K562 (cell line): ENCODE results near the gene IL13. TPM values are rescaled to one million over a fixed set of nuclear protein-coding genes. Genes with fewer than 3 reads are reported as not detected.

ENCODE experiments used
- ETS2 ChIP-seq: IDR thresholded peaks from 2 replicates; pipeline ENCODE4 v1.6.1; 2016; ENCODE audit warnings: borderline replicate concordance, missing genetic modification characterization, mild to moderate bottlenecking, moderate library complexity, missing compliant biosample characterization; ENCODE audit not compliant: poor library complexity, severe bottlenecking
- HIVEP1 ChIP-seq: fragments of 250-450 bp; sonication (Bioruptor Pico); IDR thresholded peaks from 2 replicates; pipeline ENCODE4 v1.4.0; 2020; ENCODE audit warnings: mild to moderate bottlenecking
- POLR2G ChIP-seq: fragments of 200-400 bp; formaldehyde crosslinking; IDR thresholded peaks from 2 replicates; pipeline ENCODE4 v1.6.1; 2017; ENCODE audit warnings: low read depth, mild to moderate bottlenecking, antibody characterized with exemption, low read length, moderate library complexity
- ZNF444 ChIP-seq: fragments of 250-450 bp; sonication (Bioruptor Pico); IDR thresholded peaks from 2 replicates; pipeline ENCODE4 v1.4.0; 2020; ENCODE audit warnings: mild to moderate bottlenecking, moderate library complexity
- polyA plus RNA-seq, 8 experiments: library from polyadenylated mRNA; depleted of rRNA in 4 of 8; stranded (reverse) in 5 of 8; unstranded in 3 of 8; fragments of >200 nt; fragmentation: Nextera tagmentation in 2 of 8; fragmentation: Illumina TruSeq in 1 of 8; extraction: Ambion mirVana in 2 of 8; extraction: Trizol in 1 of 8; gene quantifications; 2 replicates each; pipeline versions ENCODE4 v1.2.1 to v1.2.3, GENCODE V29; 2011 to 2014; ENCODE audit warnings: inconsistent platforms in 1 of 8, missing spikeins in 1 of 8
- total RNA-seq, 7 experiments: library from RNA; depleted of rRNA in 6 of 7; stranded (reverse); fragments of >200 nt in 6 of 7; fragmentation: Illumina TruSeq in 2 of 7; extraction: Trizol in 2 of 7; gene quantifications; 2 replicates each; pipeline versions ENCODE4 v1.2.1 to v1.2.3, GENCODE V29; 2011 to 2021; ENCODE audit warnings: low replicate concordance in 1 of 7
- TF ChIP-seq, protein P1 (sequence below): fragments of 200-800 bp; sonication (Bioruptor generic); IDR thresholded peaks from 2 replicates; pipeline ENCODE4 v1.6.1; 2017; ENCODE audit warnings: missing genetic modification characterization, missing compliant biosample characterization
- TF ChIP-seq, protein P2 (sequence below), 2 experiments: fragments of 450-650 bp in 1 of 2; sonication (generic) in 1 of 2; formaldehyde crosslinking; conservative IDR thresholded peaks; 2 replicates each; pipeline versions ENCODE4 v1.4.0 to v1.8.1; 2020 to 2022; ENCODE audit warnings: mild to moderate bottlenecking in 1 of 2, missing genetic modification reagents in 1 of 2
- TF ChIP-seq, protein P3 (sequence below): fragments of 450-650 bp; IDR thresholded peaks from 2 replicates; pipeline ENCODE4 v1.6.1; 2016; ENCODE audit warnings: mild to moderate bottlenecking, moderate library complexity
- TF ChIP-seq, protein P4 (sequence below): fragments of 450-650 bp; IDR thresholded peaks from 2 replicates; pipeline ENCODE4 v1.6.1; 2016; ENCODE audit warnings: missing biosample characterization, missing genetic modification characterization
- TF ChIP-seq, protein P5 (sequence below): sonication (generic); formaldehyde crosslinking; IDR thresholded peaks from 2 replicates; pipeline ENCODE4 v1.8.0; 2022; ENCODE audit warnings: mild to moderate bottlenecking, missing genetic modification reagents

IL13 gene
- total and polyA plus RNA-seq, 9 of the 15 experiments (the other 6 are each of a cell fraction or from before 2014, with no cell fraction given): not detected

DNA sequence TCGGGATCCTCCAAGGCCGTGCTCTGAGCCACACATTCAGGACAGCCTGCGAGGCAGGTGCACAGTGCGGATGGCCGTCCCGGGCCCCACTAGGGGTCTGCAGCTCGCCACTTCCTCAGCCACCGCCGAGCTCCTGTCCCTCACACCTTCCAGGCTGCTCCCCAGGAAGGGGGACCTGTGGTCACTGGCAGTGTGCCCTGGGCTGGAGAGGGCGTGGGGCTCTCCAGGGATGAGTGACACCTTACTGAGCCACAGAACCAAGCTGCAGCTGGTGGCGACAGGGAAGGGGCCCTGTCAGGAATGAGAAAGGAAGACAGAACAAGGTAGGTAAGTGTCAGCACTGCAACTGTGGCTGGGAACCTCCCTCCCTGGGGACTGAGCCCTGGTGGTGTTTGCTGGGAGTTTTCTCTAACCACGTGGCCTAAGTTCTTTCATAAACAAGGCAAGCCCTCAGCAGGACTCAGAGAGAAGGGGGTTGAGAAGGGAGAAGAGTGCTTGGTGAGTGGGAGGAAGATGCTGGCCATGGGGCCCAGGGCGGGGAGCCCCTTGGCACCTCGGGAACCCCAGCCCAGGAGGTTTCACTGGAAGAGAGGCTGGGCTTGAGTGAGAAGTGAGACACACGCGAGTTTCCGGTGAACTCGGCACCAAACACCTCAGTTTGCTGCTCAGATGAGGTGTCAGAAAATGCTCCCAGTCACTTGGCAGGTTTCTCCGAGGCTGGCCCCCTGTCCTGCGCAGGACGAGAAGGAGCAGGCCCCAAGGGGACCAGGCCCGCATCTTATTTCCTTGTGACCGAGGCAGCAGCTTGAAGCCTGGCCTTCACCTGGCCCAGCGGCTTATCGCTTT is 5.2 kb downstream of the IL13 start (continued):
- TF ChIP-seq, protein P1, sequence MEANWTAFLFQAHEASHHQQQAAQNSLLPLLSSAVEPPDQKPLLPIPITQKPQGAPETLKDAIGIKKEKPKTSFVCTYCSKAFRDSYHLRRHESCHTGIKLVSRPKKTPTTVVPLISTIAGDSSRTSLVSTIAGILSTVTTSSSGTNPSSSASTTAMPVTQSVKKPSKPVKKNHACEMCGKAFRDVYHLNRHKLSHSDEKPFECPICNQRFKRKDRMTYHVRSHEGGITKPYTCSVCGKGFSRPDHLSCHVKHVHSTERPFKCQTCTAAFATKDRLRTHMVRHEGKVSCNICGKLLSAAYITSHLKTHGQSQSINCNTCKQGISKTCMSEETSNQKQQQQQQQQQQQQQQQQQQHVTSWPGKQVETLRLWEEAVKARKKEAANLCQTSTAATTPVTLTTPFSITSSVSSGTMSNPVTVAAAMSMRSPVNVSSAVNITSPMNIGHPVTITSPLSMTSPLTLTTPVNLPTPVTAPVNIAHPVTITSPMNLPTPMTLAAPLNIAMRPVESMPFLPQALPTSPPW (CRISPR knock-in tag): no peak
- TF ChIP-seq POLR2G (peak; percentile 38; the same call in 1 of the 2 replicates), ZNF444 (no peak), ETS2 (no peak), HIVEP1 (no peak)
- TF ChIP-seq, protein P2, sequence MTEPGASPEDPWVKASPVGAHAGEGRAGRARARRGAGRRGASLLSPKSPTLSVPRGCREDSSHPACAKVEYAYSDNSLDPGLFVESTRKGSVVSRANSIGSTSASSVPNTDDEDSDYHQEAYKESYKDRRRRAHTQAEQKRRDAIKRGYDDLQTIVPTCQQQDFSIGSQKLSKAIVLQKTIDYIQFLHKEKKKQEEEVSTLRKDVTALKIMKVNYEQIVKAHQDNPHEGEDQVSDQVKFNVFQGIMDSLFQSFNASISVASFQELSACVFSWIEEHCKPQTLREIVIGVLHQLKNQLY (CRISPR knock-in tag; conservative IDR thresholded peaks at IDR 0.05): no peak
- TF ChIP-seq, protein P3, sequence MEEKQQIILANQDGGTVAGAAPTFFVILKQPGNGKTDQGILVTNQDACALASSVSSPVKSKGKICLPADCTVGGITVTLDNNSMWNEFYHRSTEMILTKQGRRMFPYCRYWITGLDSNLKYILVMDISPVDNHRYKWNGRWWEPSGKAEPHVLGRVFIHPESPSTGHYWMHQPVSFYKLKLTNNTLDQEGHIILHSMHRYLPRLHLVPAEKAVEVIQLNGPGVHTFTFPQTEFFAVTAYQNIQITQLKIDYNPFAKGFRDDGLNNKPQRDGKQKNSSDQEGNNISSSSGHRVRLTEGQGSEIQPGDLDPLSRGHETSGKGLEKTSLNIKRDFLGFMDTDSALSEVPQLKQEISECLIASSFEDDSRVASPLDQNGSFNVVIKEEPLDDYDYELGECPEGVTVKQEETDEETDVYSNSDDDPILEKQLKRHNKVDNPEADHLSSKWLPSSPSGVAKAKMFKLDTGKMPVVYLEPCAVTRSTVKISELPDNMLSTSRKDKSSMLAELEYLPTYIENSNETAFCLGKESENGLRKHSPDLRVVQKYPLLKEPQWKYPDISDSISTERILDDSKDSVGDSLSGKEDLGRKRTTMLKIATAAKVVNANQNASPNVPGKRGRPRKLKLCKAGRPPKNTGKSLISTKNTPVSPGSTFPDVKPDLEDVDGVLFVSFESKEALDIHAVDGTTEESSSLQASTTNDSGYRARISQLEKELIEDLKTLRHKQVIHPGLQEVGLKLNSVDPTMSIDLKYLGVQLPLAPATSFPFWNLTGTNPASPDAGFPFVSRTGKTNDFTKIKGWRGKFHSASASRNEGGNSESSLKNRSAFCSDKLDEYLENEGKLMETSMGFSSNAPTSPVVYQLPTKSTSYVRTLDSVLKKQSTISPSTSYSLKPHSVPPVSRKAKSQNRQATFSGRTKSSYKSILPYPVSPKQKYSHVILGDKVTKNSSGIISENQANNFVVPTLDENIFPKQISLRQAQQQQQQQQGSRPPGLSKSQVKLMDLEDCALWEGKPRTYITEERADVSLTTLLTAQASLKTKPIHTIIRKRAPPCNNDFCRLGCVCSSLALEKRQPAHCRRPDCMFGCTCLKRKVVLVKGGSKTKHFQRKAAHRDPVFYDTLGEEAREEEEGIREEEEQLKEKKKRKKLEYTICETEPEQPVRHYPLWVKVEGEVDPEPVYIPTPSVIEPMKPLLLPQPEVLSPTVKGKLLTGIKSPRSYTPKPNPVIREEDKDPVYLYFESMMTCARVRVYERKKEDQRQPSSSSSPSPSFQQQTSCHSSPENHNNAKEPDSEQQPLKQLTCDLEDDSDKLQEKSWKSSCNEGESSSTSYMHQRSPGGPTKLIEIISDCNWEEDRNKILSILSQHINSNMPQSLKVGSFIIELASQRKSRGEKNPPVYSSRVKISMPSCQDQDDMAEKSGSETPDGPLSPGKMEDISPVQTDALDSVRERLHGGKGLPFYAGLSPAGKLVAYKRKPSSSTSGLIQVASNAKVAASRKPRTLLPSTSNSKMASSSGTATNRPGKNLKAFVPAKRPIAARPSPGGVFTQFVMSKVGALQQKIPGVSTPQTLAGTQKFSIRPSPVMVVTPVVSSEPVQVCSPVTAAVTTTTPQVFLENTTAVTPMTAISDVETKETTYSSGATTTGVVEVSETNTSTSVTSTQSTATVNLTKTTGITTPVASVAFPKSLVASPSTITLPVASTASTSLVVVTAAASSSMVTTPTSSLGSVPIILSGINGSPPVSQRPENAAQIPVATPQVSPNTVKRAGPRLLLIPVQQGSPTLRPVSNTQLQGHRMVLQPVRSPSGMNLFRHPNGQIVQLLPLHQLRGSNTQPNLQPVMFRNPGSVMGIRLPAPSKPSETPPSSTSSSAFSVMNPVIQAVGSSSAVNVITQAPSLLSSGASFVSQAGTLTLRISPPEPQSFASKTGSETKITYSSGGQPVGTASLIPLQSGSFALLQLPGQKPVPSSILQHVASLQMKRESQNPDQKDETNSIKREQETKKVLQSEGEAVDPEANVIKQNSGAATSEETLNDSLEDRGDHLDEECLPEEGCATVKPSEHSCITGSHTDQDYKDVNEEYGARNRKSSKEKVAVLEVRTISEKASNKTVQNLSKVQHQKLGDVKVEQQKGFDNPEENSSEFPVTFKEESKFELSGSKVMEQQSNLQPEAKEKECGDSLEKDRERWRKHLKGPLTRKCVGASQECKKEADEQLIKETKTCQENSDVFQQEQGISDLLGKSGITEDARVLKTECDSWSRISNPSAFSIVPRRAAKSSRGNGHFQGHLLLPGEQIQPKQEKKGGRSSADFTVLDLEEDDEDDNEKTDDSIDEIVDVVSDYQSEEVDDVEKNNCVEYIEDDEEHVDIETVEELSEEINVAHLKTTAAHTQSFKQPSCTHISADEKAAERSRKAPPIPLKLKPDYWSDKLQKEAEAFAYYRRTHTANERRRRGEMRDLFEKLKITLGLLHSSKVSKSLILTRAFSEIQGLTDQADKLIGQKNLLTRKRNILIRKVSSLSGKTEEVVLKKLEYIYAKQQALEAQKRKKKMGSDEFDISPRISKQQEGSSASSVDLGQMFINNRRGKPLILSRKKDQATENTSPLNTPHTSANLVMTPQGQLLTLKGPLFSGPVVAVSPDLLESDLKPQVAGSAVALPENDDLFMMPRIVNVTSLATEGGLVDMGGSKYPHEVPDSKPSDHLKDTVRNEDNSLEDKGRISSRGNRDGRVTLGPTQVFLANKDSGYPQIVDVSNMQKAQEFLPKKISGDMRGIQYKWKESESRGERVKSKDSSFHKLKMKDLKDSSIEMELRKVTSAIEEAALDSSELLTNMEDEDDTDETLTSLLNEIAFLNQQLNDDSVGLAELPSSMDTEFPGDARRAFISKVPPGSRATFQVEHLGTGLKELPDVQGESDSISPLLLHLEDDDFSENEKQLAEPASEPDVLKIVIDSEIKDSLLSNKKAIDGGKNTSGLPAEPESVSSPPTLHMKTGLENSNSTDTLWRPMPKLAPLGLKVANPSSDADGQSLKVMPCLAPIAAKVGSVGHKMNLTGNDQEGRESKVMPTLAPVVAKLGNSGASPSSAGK: peak; percentile 83
- TF ChIP-seq, protein P4, sequence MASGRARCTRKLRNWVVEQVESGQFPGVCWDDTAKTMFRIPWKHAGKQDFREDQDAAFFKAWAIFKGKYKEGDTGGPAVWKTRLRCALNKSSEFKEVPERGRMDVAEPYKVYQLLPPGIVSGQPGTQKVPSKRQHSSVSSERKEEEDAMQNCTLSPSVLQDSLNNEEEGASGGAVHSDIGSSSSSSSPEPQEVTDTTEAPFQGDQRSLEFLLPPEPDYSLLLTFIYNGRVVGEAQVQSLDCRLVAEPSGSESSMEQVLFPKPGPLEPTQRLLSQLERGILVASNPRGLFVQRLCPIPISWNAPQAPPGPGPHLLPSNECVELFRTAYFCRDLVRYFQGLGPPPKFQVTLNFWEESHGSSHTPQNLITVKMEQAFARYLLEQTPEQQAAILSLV (tag): peak; percentile 26; the same call in 1 of the 2 replicates
- TF ChIP-seq, protein P5, sequence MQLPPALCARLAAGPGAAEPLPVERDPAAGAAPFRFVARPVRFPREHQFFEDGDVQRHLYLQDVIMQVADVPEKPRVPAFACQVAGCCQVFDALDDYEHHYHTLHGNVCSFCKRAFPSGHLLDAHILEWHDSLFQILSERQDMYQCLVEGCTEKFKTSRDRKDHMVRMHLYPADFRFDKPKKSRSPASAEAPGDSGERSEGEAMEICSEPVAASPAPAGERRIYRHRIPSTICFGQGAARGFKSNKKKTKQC (CRISPR knock-in tag): 0 out of 2 replicates have a peak, but pooled peaks have one; percentile 45
